Gastroesophageal sphincter (tissue), 3 donors: Measurements from ENCODE around the gene NDUFA1.

Source experiments
- CTCF ChIP-seq, 4 experiments: fragments of 200-600 bp in 2 of 4; fragments of 450-650 bp in 2 of 4; sonication (generic) in 1 of 4; IDR thresholded peaks; one replicate each; pipeline ENCODE4 v1.5.1; 2017 to 2019; ENCODE audit warnings: antibody characterized with exemption in 4 of 4, mild to moderate bottlenecking in 2 of 4, moderate library complexity in 2 of 4
- POLR2A ChIP-seq, 2 donors: fragments of 450-650 bp; IDR thresholded peaks; one replicate each; pipeline ENCODE4 v1.6.1; 2017; ENCODE audit warnings: antibody characterized with exemption in 2 of 2, mild to moderate bottlenecking in 2 of 2, moderate library complexity in 1 of 2
- POLR2AphosphoS5 ChIP-seq: sonication (generic); formaldehyde crosslinking; IDR thresholded peaks from one replicate; pipeline ENCODE4 v1.6.1; 2017; ENCODE audit warnings: antibody characterized with exemption

DNA sequence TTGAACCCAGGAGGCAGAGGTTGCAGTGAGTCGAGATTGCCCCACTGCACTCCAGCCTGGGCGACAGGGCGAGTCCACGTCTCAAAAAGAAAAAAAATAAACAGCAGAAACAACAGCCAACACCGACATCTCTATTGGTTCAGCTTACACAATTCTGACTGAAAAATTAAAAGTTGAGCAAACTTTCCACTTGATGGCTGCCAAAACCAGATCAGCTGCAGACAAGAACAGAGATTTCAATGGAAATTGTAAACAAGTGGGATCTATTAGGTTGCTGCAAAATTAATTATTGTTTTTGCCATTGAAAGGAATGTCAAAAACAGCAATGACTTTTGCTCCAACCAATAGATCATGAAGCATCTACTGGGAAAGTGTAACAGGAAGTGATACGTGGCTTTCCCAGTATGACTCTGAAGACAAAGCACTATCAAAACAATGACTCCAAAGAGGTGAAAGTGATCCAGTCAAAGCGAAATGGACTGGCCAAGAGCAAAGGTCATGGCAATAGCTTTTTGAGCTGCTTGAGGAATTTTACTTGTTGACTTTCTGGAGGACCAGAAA is 45.2 kb upstream of the NDUFA1 start:
- no peak for TF ChIP-seq CTCF (IDR thresholded peaks at IDR 0.05)
- no peak for TF ChIP-seq POLR2A (IDR thresholded peaks at IDR 0.05)
- TF ChIP-seq POLR2AphosphoS5 = no peak
